HG02588 (cell line): ENCODE data around the gene BCOR.

Experiments used
- ATAC-seq: cut with Tn5 transposase; IDR thresholded peaks from one replicate; pipeline ENCODE4 v1.9.1; 2021; ENCODE audit warnings: mild to moderate bottlenecking, moderate library complexity; ENCODE audit not compliant: unreplicated experiment

The BCOR gene

DNA sequence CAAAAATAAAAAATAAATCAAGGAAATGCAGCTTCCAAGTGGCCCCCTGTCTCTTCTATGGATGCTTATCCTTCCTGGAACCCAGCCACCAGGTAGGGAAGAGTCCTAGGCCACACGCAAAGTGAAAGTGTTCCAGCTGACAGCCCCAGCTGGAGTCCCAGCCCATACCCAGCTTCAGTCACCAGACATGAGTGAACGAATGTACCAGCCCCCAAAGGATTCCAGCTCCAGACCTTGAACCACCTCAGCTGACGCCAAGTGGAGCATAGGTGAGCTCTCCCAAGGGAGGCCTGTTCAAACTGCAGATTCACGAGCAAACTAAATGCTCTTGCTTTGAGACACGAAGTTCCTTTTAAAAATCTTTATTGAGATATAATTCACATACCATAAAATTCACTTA is 62.0 kb downstream of the BCOR start:
- ATAC-seq = no peak

DNA sequence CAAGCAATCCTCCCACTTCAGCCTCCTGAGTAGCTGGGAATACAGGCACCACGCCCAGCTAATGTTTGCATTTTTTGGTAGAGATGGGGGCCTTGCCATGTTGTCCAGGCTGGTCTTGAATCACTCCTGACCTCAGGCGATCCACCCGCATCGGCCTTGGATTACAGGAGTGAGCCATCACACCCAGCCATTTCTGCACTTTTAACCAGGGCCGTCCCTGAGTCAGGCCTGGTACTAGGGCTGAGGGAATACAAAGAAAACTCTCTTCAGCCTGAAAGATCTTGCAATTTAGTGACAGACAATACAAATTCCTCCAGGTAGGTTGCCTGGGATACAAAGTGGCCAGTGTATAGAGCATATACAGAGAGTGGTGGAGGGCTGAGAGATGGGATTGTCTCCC is 65.8 kb downstream of the BCOR start:
- ATAC-seq = no peak

DNA sequence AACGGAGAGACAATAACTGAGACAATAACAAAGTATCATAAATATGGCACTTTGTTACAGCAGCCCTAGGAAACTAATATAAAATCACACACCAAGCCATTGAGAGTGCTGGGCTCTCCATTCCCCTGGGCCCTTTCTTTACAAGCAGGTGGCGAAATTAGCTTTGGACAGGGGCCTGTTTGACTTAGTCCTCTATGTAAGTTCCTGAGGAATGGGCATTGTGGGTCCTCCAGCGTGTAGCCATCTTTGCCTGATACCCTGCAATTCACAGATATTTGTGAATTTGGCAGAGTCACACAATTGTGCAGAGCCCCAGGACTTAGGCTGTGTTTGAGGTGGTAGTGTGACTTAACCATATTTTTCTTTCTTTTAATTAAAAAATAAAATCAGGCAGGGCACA is 67.6 kb downstream of the BCOR start:
- ATAC-seq = no peak

DNA sequence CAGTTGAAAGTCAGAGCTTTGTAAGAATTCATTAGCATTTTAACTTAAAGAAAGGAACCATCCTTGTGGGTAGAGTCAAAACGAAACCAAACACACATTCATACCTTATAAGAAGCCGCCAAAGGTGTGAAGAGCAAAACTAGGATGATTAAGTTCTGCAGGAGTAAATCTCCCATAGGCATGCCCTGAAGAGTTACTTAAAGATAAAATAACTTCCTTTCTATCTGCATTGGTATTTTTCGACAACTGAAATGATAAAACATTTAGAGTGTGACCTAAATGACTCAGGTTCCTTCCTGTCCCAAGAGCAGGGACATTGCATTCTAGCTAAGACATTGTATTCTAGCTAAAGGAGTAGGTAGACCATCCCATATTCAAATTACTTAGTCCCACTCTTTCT is 75.3 kb downstream of the BCOR start:
- no peak for ATAC-seq

DNA sequence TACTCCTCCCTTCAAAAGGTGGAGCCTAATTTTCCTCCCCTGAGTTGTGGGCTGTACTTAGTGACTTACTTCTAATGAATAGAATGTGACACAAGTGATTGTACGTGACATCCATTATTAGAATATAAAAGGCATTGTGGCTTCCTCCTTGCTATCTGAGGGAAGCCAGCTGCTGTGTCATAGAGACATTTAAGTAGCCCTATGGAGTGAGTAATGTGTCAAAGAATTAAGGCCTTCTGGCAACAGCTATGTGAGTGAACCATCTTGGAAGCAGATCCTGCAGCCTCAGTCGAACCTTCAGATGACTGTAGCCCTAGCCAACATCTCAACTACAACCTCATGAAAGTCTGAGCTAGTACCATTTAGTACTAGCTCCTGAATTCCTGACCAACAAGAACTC is 76.1 kb downstream of the BCOR start:
- no peak for ATAC-seq

DNA sequence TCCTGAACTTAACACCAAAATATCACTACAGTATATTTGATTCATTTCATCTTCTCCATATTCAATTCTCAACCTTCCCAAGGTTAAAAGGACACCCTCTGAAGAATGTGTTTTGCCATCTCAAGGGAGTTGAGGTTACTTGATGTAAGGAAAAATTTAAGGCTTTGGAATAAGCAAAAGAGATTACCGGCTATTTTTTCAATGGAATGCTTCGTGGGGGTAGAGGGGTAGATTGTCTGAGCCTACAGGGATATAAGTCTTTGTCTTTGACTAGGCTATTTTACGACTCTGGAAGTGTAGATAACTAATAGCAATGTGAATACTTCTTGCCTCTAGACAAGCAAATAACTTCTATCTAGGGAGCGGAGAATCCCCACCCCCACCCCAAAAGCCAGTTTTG is 78.2 kb downstream of the BCOR start:
- ATAC-seq = no peak

DNA sequence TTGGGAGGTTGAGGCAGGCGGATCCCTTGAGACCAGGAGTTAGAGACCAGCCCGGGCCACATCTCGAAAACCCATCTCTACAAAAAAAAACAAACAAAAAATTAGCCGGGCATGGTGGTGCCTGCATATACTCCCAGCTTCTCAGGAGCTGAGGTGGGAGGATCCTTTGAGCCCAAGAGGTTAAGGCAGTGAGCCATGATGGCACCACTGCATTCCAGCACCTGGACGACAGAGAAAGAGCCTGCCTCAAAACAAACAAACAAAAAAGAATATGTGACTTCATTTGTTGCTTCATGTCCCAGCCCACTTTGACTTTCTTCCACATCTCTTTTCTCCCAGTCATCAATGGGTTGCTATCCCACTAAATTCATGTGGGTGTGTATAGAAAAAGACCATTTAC is 79.7 kb downstream of the BCOR start:
- no peak for ATAC-seq

DNA sequence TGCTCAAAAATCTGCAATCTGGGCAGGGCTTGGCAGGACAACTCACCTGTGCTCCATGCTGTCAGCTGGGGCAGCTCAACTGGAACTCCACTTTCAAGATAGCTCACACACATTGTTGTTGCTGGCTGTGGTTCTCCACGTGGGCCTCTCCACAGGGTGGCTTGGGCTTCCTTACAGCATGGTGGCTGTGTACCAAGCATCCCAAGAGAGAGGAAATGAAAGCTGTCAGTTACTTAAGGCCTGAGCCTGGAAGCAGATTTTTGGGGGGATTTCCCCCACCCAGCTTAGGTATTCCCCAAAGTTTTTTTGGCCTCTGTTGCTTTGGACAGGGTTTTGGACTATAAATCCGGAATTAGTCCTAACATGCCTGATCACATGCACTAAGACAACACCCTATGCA is 81.0 kb downstream of the BCOR start:
- ATAC-seq = no peak

DNA sequence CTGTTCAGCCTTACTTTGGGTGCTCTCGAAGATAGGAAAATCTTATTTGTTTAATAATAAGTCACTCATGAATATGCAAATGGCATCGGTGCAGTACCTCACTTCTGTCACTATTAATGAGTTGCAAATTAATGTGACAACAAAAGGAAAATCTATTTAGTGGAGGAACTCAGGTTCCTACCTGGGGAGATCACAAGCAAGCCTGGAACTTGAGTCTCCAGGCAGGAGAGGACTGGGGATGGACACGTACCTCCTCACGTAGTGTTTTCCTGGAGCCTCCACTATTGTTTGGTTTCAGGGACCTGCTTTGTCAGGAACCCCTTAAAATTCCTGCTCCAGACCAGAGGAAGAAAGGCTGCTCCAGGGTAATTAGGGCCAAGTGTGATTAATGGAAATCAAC is 82.1 kb downstream of the BCOR start:
- no peak for ATAC-seq

DNA sequence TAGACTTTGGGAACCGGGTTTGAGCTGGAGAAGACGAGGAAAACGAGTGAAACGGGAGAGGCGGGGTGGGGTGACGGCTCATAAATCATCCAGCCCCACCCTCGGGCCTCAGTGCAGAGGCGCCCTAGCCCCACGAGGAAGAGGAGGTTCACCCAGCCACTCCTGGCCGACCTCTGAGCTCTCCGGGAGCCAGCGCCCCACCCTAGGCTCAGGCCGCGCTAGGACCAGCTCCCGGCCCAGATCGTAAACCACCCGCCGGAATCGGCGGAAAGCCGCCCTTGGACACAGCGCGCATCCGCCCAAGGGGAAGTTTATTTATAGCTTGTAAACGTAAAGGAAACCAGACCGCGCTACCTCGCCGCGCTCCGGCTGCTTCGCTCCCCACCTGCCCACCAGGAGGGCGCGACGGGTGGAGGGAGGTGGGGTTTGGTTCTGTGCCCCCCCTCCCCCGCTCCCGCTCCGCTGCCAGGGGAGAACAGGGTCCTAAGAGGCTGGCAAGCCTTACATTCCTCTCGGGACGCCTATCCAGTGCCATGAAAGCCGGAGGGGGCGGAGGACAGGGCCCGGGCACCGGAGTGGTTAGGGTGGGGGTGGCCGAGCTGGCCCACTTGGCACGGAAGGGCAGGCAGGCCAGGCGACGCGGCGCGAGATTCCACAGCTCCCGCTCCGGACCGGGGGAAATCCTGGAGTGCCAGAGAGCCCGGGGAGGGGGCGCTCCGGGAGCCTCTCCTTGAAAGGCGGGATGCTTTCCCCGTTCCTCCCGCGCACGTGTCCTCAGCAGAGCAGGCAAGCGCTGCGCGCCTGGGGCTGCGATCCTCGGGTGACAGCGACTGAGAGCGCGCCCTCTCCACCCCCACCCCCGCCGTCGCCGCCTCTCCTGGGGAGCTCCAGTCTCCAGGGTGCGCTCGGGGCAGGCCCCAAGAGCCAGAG is 84.2 kb downstream of the BCOR start:
- no peak for ATAC-seq

DNA sequence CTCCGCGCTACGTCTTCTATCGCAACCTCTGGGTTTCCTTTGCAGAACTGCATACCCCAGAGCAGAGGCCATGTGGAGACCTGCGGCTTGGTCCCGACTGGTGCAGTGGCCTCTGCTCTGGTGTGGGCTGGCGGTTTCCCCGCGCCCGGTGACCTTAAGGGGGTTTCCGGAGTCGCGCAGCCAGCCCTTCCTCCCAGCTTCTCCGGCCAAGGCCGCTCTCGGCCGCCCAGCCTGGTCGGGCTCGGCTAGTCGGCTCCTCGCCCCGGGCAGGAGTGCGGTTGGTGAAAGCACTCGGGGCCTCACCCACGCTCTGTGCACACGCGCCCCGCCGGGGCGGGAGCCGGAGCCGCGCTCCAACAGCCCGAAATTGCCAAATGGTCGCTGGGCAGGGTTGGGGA is 84.9 kb downstream of the BCOR start:
- no peak for ATAC-seq

DNA sequence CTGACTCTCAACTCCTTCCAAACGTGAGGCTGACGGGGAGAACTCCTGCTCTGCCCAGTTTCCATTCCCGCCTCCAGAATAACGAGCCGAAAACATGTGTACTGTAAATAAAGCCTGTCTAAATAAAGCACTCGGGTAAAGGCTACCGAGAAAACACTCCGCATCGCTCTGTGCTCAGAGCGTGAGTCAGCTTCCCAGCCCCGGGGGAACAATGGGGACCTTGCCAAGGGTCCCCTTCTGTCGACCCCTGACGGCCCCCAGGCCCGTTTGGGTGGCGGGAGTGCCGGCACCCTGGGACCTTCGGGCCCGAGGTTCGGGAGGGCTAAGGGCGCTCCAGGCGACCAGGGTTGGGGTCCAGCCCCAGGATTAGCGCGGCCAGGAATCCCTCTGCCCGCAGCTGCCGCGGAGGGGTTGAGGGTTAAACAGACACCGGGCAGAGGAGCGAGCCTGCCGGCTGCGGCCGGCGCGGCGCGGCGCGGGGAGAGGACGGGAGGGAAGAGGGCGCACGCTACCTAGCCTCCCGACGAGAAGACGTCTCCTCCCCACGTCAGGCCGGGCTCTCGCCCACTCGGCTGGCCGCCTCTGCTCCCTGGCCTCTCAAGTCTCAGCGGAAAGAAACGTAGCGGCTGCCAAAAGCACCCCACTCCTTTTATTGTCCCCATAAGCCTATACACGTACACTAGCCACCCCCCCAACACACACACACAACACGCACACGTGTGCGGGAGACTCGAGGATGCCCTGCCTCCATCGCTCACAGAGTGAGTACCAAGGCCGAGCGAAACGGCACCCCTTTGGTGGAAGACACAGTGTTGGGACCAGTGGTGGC is 85.5 kb downstream of the BCOR start:
- ATAC-seq = no peak

DNA sequence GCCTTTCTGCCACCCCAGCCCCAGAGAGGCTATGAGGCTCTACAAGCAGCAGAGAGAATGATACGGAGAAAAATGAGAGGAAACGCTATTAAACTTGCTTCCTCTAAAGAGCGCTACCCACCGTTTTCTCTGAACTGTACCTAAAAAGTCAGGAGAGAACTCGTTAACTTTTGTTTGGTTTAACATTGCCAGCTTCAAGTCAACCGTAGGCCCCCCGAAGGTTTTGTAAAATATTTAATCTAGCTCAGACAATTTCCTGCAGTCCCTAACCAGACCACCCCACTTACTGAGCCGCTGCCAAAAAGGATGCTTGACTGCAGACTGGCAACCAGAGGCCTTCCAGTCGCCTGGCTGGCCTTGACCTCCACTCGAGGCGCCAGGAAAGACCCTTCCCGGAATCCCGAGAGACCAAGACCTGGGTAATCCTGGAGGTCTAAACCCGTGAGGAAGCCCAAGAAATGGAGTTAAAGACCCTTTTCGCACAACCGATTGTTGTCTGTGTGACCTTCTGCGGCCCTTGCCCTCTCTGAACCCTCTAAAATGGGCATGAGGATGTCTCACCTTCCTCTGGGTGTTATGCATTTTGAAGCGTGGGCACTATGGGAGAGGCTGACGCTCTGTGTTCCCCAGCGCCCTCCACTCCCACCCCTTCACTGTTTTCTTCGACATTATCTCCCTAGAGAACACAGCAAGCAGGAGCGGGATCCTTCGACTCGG is 86.3 kb downstream of the BCOR start:
- ATAC-seq = no peak

DNA sequence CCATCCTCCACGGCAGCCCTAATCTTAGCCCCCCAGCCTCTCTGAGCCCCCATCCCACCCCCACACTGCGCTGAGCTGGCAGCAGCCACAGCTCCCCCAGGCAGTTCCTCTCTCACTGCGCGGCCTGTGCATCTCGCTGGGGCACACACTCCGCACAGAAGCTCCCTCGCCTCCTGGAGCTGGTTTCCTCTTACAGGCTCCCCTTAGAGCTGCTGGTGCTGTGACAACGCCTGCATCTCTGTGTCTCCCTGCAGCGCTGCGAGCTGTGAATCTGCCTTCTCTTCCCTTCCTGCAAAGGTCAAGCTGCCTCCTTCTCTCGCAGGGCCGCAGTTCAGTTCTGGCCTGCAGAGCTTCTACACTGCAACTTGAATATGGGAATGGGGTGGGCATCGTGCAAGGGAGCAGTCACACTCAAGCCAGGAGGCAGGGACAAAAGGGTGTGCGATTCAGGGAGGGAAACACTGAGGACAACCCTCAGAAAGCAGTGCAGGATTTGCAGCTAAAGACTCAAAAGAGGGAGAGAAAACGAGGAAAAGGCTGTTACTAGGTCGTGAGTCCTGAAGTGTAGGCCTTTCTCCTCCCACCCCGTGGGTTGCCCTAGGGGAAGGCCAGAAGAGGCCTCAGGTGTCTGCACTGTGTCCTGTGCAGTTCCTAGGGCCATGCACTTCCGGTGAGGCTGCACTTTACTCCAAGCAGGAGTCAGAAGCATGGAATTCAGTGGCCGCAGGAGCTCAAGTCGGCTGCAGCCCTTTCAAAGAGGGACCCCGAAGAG is 87.0 kb downstream of the BCOR start:
- no peak for ATAC-seq

DNA sequence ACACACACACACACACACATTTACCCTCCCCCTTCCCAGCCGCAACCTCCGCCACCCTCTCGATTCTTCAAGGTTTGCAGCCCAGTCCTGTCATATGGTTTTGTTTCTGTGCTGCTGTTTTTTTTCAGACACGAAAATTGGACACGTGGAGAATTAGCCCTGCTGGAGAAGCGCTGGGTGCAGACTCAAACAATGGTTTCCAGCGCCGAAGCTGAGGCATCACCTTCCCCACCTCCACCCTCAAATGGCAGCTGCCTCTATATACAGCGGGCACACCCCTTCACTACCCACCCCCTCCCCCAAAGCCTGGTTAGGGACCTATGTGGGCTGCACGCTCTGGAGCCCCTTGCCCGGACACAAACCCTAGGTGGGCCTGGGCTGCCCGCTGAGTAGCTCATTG is 87.9 kb downstream of the BCOR start:
- ATAC-seq = no peak

DNA sequence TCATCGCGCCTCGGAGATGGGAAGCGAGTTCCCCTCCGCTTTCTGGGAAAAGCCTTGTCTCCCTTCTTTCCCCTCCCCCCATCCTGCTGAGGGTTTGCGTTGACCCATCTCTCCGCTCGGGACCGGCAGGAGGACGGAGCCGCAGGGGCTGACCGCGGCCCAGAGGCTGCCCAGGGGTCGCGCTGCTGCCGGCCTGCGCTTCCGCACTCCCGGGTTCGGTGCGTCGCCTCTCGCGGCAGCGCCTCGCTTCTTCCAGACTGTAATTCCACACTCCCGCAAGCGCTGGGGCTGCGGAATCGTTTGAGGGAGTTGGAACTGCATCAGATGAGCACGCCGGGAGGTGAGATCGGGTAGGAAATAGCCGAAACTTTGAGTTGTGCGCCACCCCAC is 88.3 kb downstream of the BCOR start:
- ATAC-seq = no peak

DNA sequence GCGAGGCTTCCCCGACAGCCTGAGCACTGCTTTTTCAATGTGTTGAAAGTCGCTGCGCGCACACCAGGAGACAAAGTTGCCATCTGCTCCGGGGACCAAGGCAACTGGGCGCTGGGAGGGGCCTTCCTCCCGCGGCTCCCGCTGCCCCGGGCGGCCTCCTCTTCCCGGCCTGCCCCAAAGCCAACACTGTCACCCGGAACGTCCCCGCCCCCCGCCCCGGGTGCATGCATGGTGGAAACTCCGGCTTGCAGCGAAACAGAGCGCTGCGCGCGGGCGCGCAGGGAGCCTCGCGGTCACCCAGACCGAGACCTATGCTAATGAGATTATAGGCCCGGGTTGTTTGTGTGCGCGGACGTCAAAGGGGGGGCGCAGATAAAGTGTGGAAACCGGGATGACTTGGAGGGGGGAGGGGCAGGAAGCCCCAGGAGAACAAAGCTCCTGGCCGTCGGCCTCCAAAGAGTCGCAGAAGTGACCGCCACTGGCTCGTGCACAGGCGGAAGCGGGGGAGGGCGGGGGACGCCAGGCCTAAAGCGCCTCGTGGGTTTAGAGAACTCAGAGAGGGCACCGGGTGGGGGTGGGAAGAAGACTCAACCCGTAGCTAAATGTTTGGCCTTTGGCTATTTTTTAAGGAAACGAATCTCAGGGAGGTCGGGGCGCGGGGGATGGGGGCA is 88.8 kb downstream of the BCOR start:
- ATAC-seq = no peak

DNA sequence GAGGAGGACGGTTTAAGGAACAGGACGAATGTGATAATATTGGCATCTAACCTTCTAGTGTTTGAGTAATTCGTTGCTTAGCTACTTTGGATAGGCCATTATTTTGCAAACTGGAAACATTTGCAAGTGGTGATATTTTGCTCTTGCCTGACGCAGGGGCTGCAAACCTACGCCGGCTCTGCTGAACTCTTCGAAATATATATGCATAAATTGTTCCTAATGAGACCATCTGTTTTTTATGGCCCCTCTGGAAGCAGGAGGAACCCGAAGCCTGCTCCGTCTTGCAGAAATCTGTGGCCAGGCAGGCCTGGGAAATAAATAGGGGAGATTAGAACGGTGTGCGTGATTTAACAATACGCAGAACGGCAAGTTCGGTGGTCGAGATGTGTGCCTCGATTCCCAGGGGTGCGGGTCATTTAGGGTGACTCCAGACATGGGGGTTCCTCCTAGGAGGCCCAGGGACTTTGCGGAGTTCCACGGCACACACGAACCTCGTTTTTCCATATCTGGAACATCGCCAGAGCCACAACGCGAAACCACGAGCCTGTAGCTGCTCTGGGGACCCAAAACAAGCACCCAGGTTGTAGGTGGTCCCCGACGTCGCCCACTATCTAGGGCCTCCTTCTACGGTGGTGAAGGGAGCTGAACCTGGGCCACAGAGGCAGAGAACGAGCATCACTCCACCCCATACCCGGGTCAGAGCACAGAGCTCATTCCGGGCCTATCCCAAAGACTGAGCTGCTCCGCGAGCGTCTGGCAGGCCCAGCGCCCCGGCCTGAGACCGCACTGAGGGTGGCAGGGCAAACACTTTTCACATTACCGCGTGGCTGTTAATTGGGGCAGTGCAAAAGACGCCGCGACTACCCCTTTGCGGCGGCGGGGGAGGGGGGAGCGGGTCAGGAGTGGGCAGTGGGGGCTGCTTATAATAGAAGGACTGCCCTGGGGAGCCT is 89.7 kb downstream of the BCOR start:
- ATAC-seq = no peak

DNA sequence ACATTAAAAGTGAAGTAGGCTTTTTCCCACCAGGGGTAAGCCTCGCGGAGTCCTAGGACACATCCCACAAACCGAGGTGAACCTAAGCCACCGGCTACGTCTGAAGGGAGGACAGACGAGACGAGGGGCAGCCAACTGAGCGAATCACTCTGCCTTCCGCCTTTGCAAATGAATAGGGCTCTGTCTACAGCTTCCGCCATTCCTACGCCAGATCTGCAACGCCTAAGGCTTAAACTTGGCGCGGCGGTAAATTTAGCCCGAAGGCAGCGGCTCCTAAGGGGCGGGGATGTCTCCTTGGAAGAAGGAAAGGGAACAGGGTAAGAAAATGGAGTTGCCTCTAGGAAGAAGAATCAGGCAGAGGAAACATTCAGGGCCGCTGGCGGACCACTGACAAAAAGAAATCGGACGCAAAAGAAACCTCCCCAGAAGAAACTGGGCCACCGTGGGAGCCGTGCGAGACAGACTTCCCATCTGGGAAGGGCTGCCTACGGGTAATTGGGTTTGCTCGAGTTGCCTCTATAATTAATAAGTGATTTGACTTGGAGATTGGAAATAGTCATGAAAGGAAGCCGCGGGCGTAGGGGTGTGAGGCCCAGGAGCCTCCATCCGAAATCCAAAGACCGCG is 90.5 kb downstream of the BCOR start:
- ATAC-seq = no peak
